Mesenchymal stem cell (in vitro differentiated cells and primary cell): ENCODE results near the gene ZFP1.
"Not testable (repeated sequence)": the region's sequence is repeated elsewhere in the genome, so short reads cannot be mapped to it uniquely, and the experiment has no call there.

ENCODE experiments used
- DNase-seq: peaks from one replicate; pipeline ENCODE4 v3.0.0-alpha.2; 2013
- H2AFZ ChIP-seq: one replicate; pipeline ENCODE4 v1.6.1; 2013; ENCODE audit warnings: low read depth, mild to moderate bottlenecking, control low read depth, inconsistent platforms, low read length, moderate library complexity
- H2AK5ac ChIP-seq: 2 replicates; pipeline ENCODE4 v1.6.1; 2013; ENCODE audit warnings: low read length, moderate library complexity, mild to moderate bottlenecking, inconsistent platforms; ENCODE audit not compliant: severe bottlenecking
- H2BK120ac ChIP-seq: one replicate; pipeline ENCODE4 v1.6.1; 2013; ENCODE audit warnings: low read depth, mild to moderate bottlenecking, inconsistent platforms, low read length, moderate library complexity
- H2BK12ac ChIP-seq, 2 experiments: one replicate each; pipeline ENCODE4 v1.6.1; 2013; ENCODE audit warnings: inconsistent platforms in 2 of 2, low read length in 2 of 2, mild to moderate bottlenecking in 2 of 2, moderate library complexity in 2 of 2, control low read depth in 1 of 2
- H2BK15ac ChIP-seq: one replicate; pipeline ENCODE4 v1.6.1; 2013; ENCODE audit warnings: mild to moderate bottlenecking, low read depth, inconsistent platforms; ENCODE audit not compliant: poor library complexity, severe bottlenecking
- H2BK5ac ChIP-seq: 2 replicates; pipeline ENCODE4 v1.6.1; 2013; ENCODE audit warnings: low read depth, mild to moderate bottlenecking, low read length, control low read depth, inconsistent platforms; ENCODE audit not compliant: poor library complexity, severe bottlenecking
- H3K14ac ChIP-seq, 2 experiments: one replicate each; pipeline ENCODE4 v1.6.1; 2013; ENCODE audit warnings: inconsistent platforms in 2 of 2, low read length in 2 of 2, control low read depth in 1 of 2, mild to moderate bottlenecking in 1 of 2, moderate library complexity in 1 of 2
- H3K18ac ChIP-seq, 2 experiments: one replicate each; pipeline ENCODE4 v1.6.1; 2013; ENCODE audit warnings: inconsistent platforms in 2 of 2, low read length in 2 of 2, control low read depth in 1 of 2, low read depth in 1 of 2, mild to moderate bottlenecking in 1 of 2
- H3K23ac ChIP-seq, 2 experiments: one replicate each; pipeline ENCODE4 v1.6.1; 2013; ENCODE audit warnings: inconsistent platforms in 2 of 2, low read length in 2 of 2, mild to moderate bottlenecking in 2 of 2, moderate library complexity in 2 of 2, control low read depth in 1 of 2
- H3K27ac ChIP-seq: 2 replicates; pipeline ENCODE4 v1.5.1; 2013; ENCODE audit warnings: mild to moderate bottlenecking, moderate library complexity, low read length, control low read depth, inconsistent platforms; ENCODE audit not compliant: poor library complexity, severe bottlenecking
- H3K27me3 ChIP-seq, 2 experiments: 2 replicates each; pipeline versions ENCODE4 v1.6.1 to v1.7.0; 2013; ENCODE audit warnings: low read length in 2 of 2, mild to moderate bottlenecking in 2 of 2, moderate library complexity in 2 of 2, control low read depth in 1 of 2, inconsistent platforms in 1 of 2; ENCODE audit not compliant: control insufficient read depth in 1 of 2, insufficient read depth in 1 of 2
- H3K36me3 ChIP-seq, 2 experiments: 2 replicates each; pipeline versions ENCODE4 v1.6.1 to v1.7.0; 2013; ENCODE audit warnings: low read length in 2 of 2, control low read depth in 1 of 2, inconsistent platforms in 1 of 2, low read depth in 1 of 2, mild to moderate bottlenecking in 1 of 2; ENCODE audit not compliant: insufficient read depth in 2 of 2, control insufficient read depth in 1 of 2
- H3K4ac ChIP-seq, 2 experiments: one replicate each; pipeline ENCODE4 v1.6.1; 2013; ENCODE audit warnings: inconsistent platforms in 2 of 2, low read length in 2 of 2, mild to moderate bottlenecking in 2 of 2, moderate library complexity in 2 of 2, control low read depth in 1 of 2, low read depth in 1 of 2
- H3K4me1 ChIP-seq: 2 replicates; pipeline ENCODE4 v1.6.1; 2013; ENCODE audit warnings: low read depth, low read length, control low read depth; ENCODE audit not compliant: control insufficient read depth, insufficient read depth
- H3K4me2 ChIP-seq: 2 replicates; pipeline ENCODE4 v1.6.1; 2013; ENCODE audit warnings: low read length, mild to moderate bottlenecking, inconsistent platforms; ENCODE audit not compliant: poor library complexity, severe bottlenecking
- H3K4me3 ChIP-seq, 2 experiments: 2 replicates each; pipeline versions ENCODE4 v1.5.1 to v1.7.0; 2013; ENCODE audit warnings: low read length in 2 of 2, mild to moderate bottlenecking in 2 of 2, control low read depth in 1 of 2, low read depth in 1 of 2; ENCODE audit not compliant: insufficient read depth in 1 of 2
- H3K79me1 ChIP-seq: replicated peaks from 2 replicates; pipeline ENCODE4 v1.6.1; 2013; ENCODE audit warnings: mild to moderate bottlenecking, control low read depth, low read length, inconsistent platforms; ENCODE audit not compliant: poor library complexity, severe bottlenecking
- H3K9ac ChIP-seq: 2 replicates; pipeline ENCODE4 v1.7.0; 2013; ENCODE audit warnings: mild to moderate bottlenecking, low read length, moderate library complexity
- H3K9me3 ChIP-seq: 2 replicates; pipeline ENCODE4 v1.7.0; 2013; ENCODE audit warnings: mild to moderate bottlenecking, low read length; ENCODE audit not compliant: control insufficient read depth
- H4K8ac ChIP-seq: one replicate; pipeline ENCODE4 v1.6.1; 2013; ENCODE audit warnings: inconsistent platforms, mild to moderate bottlenecking, low read length, moderate library complexity
- H4K91ac ChIP-seq: one replicate; pipeline ENCODE4 v1.6.1; 2013; ENCODE audit warnings: mild to moderate bottlenecking, low read length, inconsistent platforms
- WGBS: methylation state at CpG from one replicate; pipeline ENCODE4 v1.1.7; 2013; ENCODE audit warnings: mixed read lengths; 5-methylcytosine and 5-hydroxymethylcytosine counted together

ZFP1 gene

GRCh38 chr16:75203096-75203495 is 54.8 kb downstream of the ZFP1 start:
- DNase-seq: no peak
- no peak overlapping the region for H4K91ac ChIP-seq
- no peak overlapping the region for H3K27ac ChIP-seq
- H2AK5ac ChIP-seq: no peak overlapping the region
- no peak overlapping the region for H2BK120ac ChIP-seq
- H3K14ac ChIP-seq: no peak overlapping the region
- no peaks in the 10 kb centered on the region for H3K36me3 ChIP-seq
- no peak overlapping the region for H3K18ac ChIP-seq
- H3K9ac ChIP-seq: no peak overlapping the region
- no peak overlapping the region for H2BK15ac ChIP-seq
- WGBS: 95% methylated on average over 8 of the region's 12 CpGs
- no peak overlapping the region for H4K8ac ChIP-seq
- no peak overlapping the region for H3K4me2 ChIP-seq
- peaks cover under 1 to 9% of the 10 kb centered on the region in 2 experiments for H3K27me3 ChIP-seq
- H3K9me3 ChIP-seq: no peaks in the 10 kb centered on the region
- no peak overlapping the region for H2BK12ac ChIP-seq
- H3K23ac ChIP-seq: no peak overlapping the region
- H3K4me3 ChIP-seq: no peak overlapping the region
- H3K4me1 ChIP-seq: peaks cover 8% of the 10 kb centered on the region
- no peak overlapping the region for H2BK5ac ChIP-seq
- no peak overlapping the region for H3K4ac ChIP-seq
- H2AFZ ChIP-seq: no peak overlapping the region
- H3K79me1 ChIP-seq: no peaks in the 10 kb centered on the region

- H3K4me2 ChIP-seq: no peak overlapping the region
- no peaks in the 10 kb centered on the region for H3K79me1 ChIP-seq
- no peak overlapping the region for H3K18ac ChIP-seq
- H2BK15ac ChIP-seq: no peak overlapping the region
- peaks cover 0 to 9% of the 10 kb centered on the region in 2 experiments for H3K27me3 ChIP-seq
- no peak overlapping the region for H4K91ac ChIP-seq
- no peak overlapping the region for H3K9ac ChIP-seq
- no peak overlapping the region for H2BK12ac ChIP-seq
- H3K14ac ChIP-seq: peak overlapping the region in 1 of 2 experiments; percentile 30
- no peaks in the 10 kb centered on the region for H3K9me3 ChIP-seq
- H3K23ac ChIP-seq: no peak overlapping the region
- H3K27ac ChIP-seq: no peak overlapping the region
- H3K4me3 ChIP-seq: no peak overlapping the region
- peaks cover 11% of the 10 kb centered on the region for H3K4me1 ChIP-seq
- H2AK5ac ChIP-seq: no peak overlapping the region
- DNase-seq: no peak
- H2BK120ac ChIP-seq: no peak overlapping the region
- no peaks in the 10 kb centered on the region for H3K36me3 ChIP-seq
- H2BK5ac ChIP-seq: no peak overlapping the region
- H4K8ac ChIP-seq: no peak overlapping the region
- 81% methylated on average over 13 of the region's 13 CpGs for WGBS
- H3K4ac ChIP-seq: no peak overlapping the region
- H2AFZ ChIP-seq: no peak overlapping the region
Measured at GRCh38 chr16:75203667-75204409, 55.5 kb downstream of the ZFP1 start.

GRCh38 chr16:75204410-75204758 is 56.1 kb downstream of the ZFP1 start:
- Histone ChIP-seq H3K9me3 (no peaks in the 10 kb centered on the region), H4K91ac (no peak overlapping the region), H2BK12ac (no peak overlapping the region), H2BK5ac (no peak overlapping the region), H3K79me1 (no peaks in the 10 kb centered on the region), H2BK15ac (no peak overlapping the region), H3K27me3 (peaks cover 0 to 9% of the 10 kb centered on the region in 2 experiments), H4K8ac (no peak overlapping the region), H3K14ac (no peak overlapping the region), H3K4me1 (peaks cover 11% of the 10 kb centered on the region), H3K4ac (no peak overlapping the region), H3K9ac (no peak overlapping the region), H3K36me3 (no peaks in the 10 kb centered on the region), H2AFZ (no peak overlapping the region), H2AK5ac (no peak overlapping the region), H3K27ac (no peak overlapping the region), H3K4me3 (no peak overlapping the region), H2BK120ac (no peak overlapping the region), H3K18ac (no peak overlapping the region), H3K4me2 (no peak overlapping the region), H3K23ac (no peak overlapping the region)
- no peak for DNase-seq
- 88% methylated on average over 1 of the region's 6 CpGs for WGBS

- not testable (repeated sequence) for H3K4ac ChIP-seq, H2AFZ ChIP-seq, H3K27me3 ChIP-seq, H3K79me1 ChIP-seq, H3K9me3 ChIP-seq, H3K23ac ChIP-seq, H3K18ac ChIP-seq, H3K4me2 ChIP-seq, H2BK15ac ChIP-seq, H4K8ac ChIP-seq, H3K36me3 ChIP-seq, H3K27ac ChIP-seq, H3K14ac ChIP-seq, H2BK12ac ChIP-seq, H3K9ac ChIP-seq, DNase-seq, H2BK5ac ChIP-seq, H2AK5ac ChIP-seq, H3K4me3 ChIP-seq, H2BK120ac ChIP-seq, H4K91ac ChIP-seq
- no CpG with 5 or more reads among the region's 20 CpGs for WGBS
- H3K4me1 ChIP-seq: peaks cover 11% of the 10 kb centered on the region
Measured at GRCh38 chr16:75204905-75205304, 56.6 kb downstream of the ZFP1 start.
